K562 (cell line): ENCODE data around the gene HMCN1. TPM values are rescaled to one million over a fixed set of nuclear protein-coding genes. Genes with fewer than 3 reads are reported as not detected.

Experiments
- ATAC-seq: fragments of 200-7000 bp; cut with Tn5 transposase; 3 replicates; pipeline ENCODE4 v1.9.1; 2020; ENCODE audit warnings: moderate library complexity
- BruUV-seq: library from RNA; stranded (reverse); fragments of 400-500 nt; replicated peaks from 2 replicates; lab custom pipeline; 2021; lab: Mats Ljungman, UMichigan
- CTCF ChIA-PET: fragments of 300-600 bp; formaldehyde crosslinking; extraction: SDS; loops from one replicate; lab custom pipeline; 2021; ENCODE audit warnings: low intra/inter-chr PET ratio; lab: Yijun Ruan, JAX
- POLR2A ChIA-PET: fragments of 300-600, 350-650 bp; sonication (Branson Sonifier 250); formaldehyde crosslinking; extraction: SDS; loops from one replicate; lab custom pipeline; 2021; ENCODE audit warnings: antibody characterized with exemption, inconsistent platforms; lab: Yijun Ruan, JAX
- DNase-seq, 4 experiments: peaks; one replicate each; pipeline versions ENCODE4 v3.0.0 to v3.0.0-alpha.2; 2011 to 2018; ENCODE audit warnings: low spot score in 3 of 4, mixed read lengths in 3 of 4; ENCODE audit errors: extremely low read depth in 1 of 4
- FAIRE-seq: peaks from 2 replicates; lab custom pipeline; 2011; peaks lifted over from hg19 to GRCh38; lab: Jason Lieb, UNC
- H2AFZ ChIP-seq: 2 replicates; pipeline ENCODE4 v1.6.0; 2011; ENCODE audit warnings: low read depth, low read length, control low read depth, inconsistent platforms
- H3K27ac ChIP-seq: fragments of 200-600 bp; 3 replicates; pipeline ENCODE4 v1.8.0; 2011; ENCODE audit warnings: low read depth, mild to moderate bottlenecking, control low read depth, inconsistent platforms, low read length, moderate library complexity, mixed read lengths; ENCODE audit errors: extremely low read depth
- H3K27me3 ChIP-seq, 2 experiments: fragments of 300-600 bp in 1 of 2; 2 replicates in 1 of 2; 3 replicates in 1 of 2; pipeline versions ENCODE4 v1.6.0 to v1.8.0; 2011; ENCODE audit warnings: inconsistent platforms in 2 of 2, low read length in 2 of 2, mild to moderate bottlenecking in 1 of 2, mixed read lengths in 1 of 2, moderate library complexity in 1 of 2; ENCODE audit not compliant: control insufficient read depth in 2 of 2, insufficient read depth in 2 of 2
- H3K36me3 ChIP-seq: fragments of 300-600 bp; 3 replicates; pipeline ENCODE4 v1.8.0; 2011; ENCODE audit warnings: mild to moderate bottlenecking, low read length, inconsistent platforms; ENCODE audit not compliant: control insufficient read depth, insufficient read depth
- H3K4me1 ChIP-seq, 2 experiments: fragments of 200-600 bp in 1 of 2; replicated peaks in 1 of 2; 2 replicates in 1 of 2; 3 replicates in 1 of 2; pipeline versions ENCODE4 v1.5.1 to v1.8.0; 2011; ENCODE audit warnings: inconsistent platforms in 2 of 2, low read length in 2 of 2, mild to moderate bottlenecking in 1 of 2, mixed read lengths in 1 of 2, moderate library complexity in 1 of 2; ENCODE audit not compliant: control insufficient read depth in 2 of 2, insufficient read depth in 2 of 2
- H3K4me2 ChIP-seq: 2 replicates; pipeline ENCODE4 v1.6.1; 2011; ENCODE audit warnings: low read length, control low read depth, inconsistent platforms, mixed read lengths; ENCODE audit not compliant: insufficient read depth
- H3K4me3 ChIP-seq: fragments of 200-600 bp; sonication (generic), shearing (Covaris generic); 2 replicates; pipeline ENCODE4 v1.5.1; 2016; ENCODE audit warnings: control low read depth, inconsistent platforms
- H3K79me2 ChIP-seq: fragments of 200-600 bp; 3 replicates; pipeline ENCODE4 v1.8.0; 2011; ENCODE audit warnings: low read length, inconsistent platforms; ENCODE audit not compliant: control insufficient read depth, insufficient read depth
- H3K9ac ChIP-seq, 2 experiments: 2 replicates each; pipeline versions ENCODE4 v1.6.0 to v1.6.1; 2011; ENCODE audit warnings: low read depth in 2 of 2, low read length in 2 of 2, control low read depth in 1 of 2, inconsistent platforms in 1 of 2, mild to moderate bottlenecking in 1 of 2, mixed read lengths in 1 of 2; ENCODE audit not compliant: insufficient read depth in 1 of 2
- H3K9me1 ChIP-seq: one replicate; pipeline ENCODE4 v1.6.0; 2011; ENCODE audit warnings: inconsistent platforms, mild to moderate bottlenecking, low read length, moderate library complexity; ENCODE audit not compliant: control insufficient read depth, insufficient read depth
- H3K9me3 ChIP-seq: replicated peaks from 2 replicates; pipeline ENCODE4 v1.5.1; 2011; ENCODE audit warnings: low read depth, low read length, inconsistent platforms; ENCODE audit not compliant: control insufficient read depth, insufficient read depth
- H4K20me1 ChIP-seq: replicated peaks from 2 replicates; pipeline ENCODE4 v1.6.1; 2011; ENCODE audit warnings: low read length, inconsistent platforms, mixed read lengths; ENCODE audit not compliant: control insufficient read depth, insufficient read depth
- CREBBP ChIP-seq: IDR thresholded peaks from one replicate; pipeline ENCODE4 v1.6.1; 2012; ENCODE audit warnings: low read depth, mild to moderate bottlenecking, control low read depth, inconsistent platforms, low read length
- MAFK ChIP-seq: IDR thresholded peaks from 2 replicates; pipeline ENCODE4 v1.6.1; 2011; ENCODE audit warnings: low read length, improper control_type of control experiment
- MECOM ChIP-seq: fragments of 250-450 bp; sonication (Bioruptor Pico); IDR thresholded peaks from 2 replicates; pipeline ENCODE4 v1.8.0; 2022; ENCODE audit warnings: inconsistent platforms
- PHB ChIP-seq: fragments of 250-450 bp; sonication (Bioruptor Pico); IDR thresholded peaks from 2 replicates; pipeline ENCODE4 v1.5.0; 2021
- REST ChIP-seq, 2 experiments: fragments of 450-650 bp; formaldehyde crosslinking in 1 of 2; IDR thresholded peaks; 2 replicates each; pipeline versions ENCODE4 v1.4.0 to v1.6.1; 2014 to 2020; ENCODE audit warnings: mild to moderate bottlenecking in 2 of 2, borderline replicate concordance in 1 of 2, low read depth in 1 of 2
- SETDB1 ChIP-seq: IDR thresholded peaks from one replicate; pipeline ENCODE4 v1.6.1; 2012; ENCODE audit warnings: low read length, control low read depth, inconsistent platforms
- SMARCE1 ChIP-seq: fragments of 450-650 bp; IDR thresholded peaks from 2 replicates; pipeline ENCODE4 v1.7.1; 2016; ENCODE audit warnings: mild to moderate bottlenecking
- XRCC3 ChIP-seq: fragments of 450-650 bp; IDR thresholded peaks from 2 replicates; pipeline ENCODE4 v1.6.1; 2017; ENCODE audit warnings: mild to moderate bottlenecking, moderate library complexity
- ZNF224 ChIP-seq: sonication (generic); formaldehyde crosslinking; IDR thresholded peaks from 2 replicates; pipeline ENCODE4 v1.8.0; 2022; ENCODE audit warnings: mild to moderate bottlenecking, missing genetic modification reagents
- WGBS: fragments of 100-300 bp; shearing (Covaris generic); methylation state at CpG from one replicate; pipeline ENCODE4 v1.1.6; 2016; ENCODE audit warnings: low coverage, mixed read lengths; ENCODE audit not compliant: insufficient coverage; ENCODE audit errors: missing lambda C conversion rate; 5-methylcytosine and 5-hydroxymethylcytosine counted together
- in situ Hi-C: fragments of 300-500 bp; cut with MboI; formaldehyde crosslinking; loops from 4 replicates; pipeline ENCODE4 v1.15.0; 2018; ENCODE audit warnings: inconsistent platforms, mixed read lengths
- intact Hi-C: fragments of 100-400 bp; cut with micrococcal nuclease; formaldehyde crosslinking; loops from 2 replicates; pipeline ENCODE4 v1.14.2; 2022
- polyA plus RNA-seq, 8 experiments: library from polyadenylated mRNA; depleted of rRNA in 4 of 8; stranded (reverse) in 5 of 8; unstranded in 3 of 8; fragments of >200 nt; fragmentation: Nextera tagmentation in 2 of 8; fragmentation: Illumina TruSeq in 1 of 8; extraction: Ambion mirVana in 2 of 8; extraction: Trizol in 1 of 8; gene quantifications; 2 replicates each; pipeline versions ENCODE4 v1.2.1 to v1.2.3, GENCODE V29; 2011 to 2014; ENCODE audit warnings: inconsistent platforms in 1 of 8, missing spikeins in 1 of 8
- total RNA-seq, 7 experiments: library from RNA; depleted of rRNA in 6 of 7; stranded (reverse); fragments of >200 nt in 6 of 7; fragmentation: Illumina TruSeq in 2 of 7; extraction: Trizol in 2 of 7; gene quantifications; 2 replicates each; pipeline versions ENCODE4 v1.2.1 to v1.2.3, GENCODE V29; 2011 to 2021; ENCODE audit warnings: low replicate concordance in 1 of 7

HMCN1 gene
- total and polyA plus RNA-seq, 9 of the 15 experiments (the other 6 are each of a cell fraction or from before 2014, with no cell fraction given): 0.07 to 0.36 (median 0.21) TPM

GRCh38 chr1:186202271-186202764 is 468.1 kb downstream of the HMCN1 start (continued):
- TF ChIP-seq XRCC3 (no peak), CREBBP (no peak)
- TF ChIP-seq, all 486 proteins: peak for 0

- 0 out of 2 replicates have a peak, but pooled peaks cover 4% of the 10 kb centered on the region for H3K9me3 ChIP-seq
- no peaks in the 10 kb centered on the region for H4K20me1 ChIP-seq
- intact Hi-C loops: no loop called here
- H3K79me2 ChIP-seq: no peaks in the 10 kb centered on the region
- FAIRE-seq: no peak
- WGBS: 15% methylated on average over 2 of the region's 2 CpGs
- no TSS peak for BruUV-seq
- H3K4me1 ChIP-seq: no peaks in the 10 kb centered on the region
- POLR2A ChIA-PET: interaction anchor here (0.6 kb wide), 1 partner anchor 81 kb away, joined by 3 read pairs; no protein-coding TSS in a partner anchor
- TF ChIP-seq REST (IDR thresholded peaks at IDR 0.05; ENCODE audit: borderline replicate concordance) (no peak), REST (CRISPR knock-in tag; IDR thresholded peaks at IDR 0.05; ENCODE audit: low read depth) (no peak), SETDB1 (no peak), SMARCE1 (no peak), MECOM (CRISPR knock-in tag) (no peak), PHB (CRISPR knock-in tag) (no peak), MAFK (no peak), ZNF224 (CRISPR knock-in tag) (no peak)
- TF ChIP-seq, all 486 proteins: peak for 0
- Histone ChIP-seq H3K4me2 (no peak overlapping the region), H3K27me3 (no peaks in the 10 kb centered on the region), H3K36me3 (no peaks in the 10 kb centered on the region), H3K27ac (no peak overlapping the region), H3K4me3 (no peak overlapping the region), H2AFZ (peak overlapping the region; percentile 18; the same call in 1 of the 2 replicates), H3K9me1 (no peaks in the 10 kb centered on the region), H3K9ac (no peak overlapping the region)
- CTCF ChIA-PET: no interaction called here
- no peak for ATAC-seq
- in situ Hi-C loops: loop anchor here (25.0 kb wide), 1 partner anchor 390 kb away; no protein-coding TSS in a partner anchor
- DNase-seq: no peak
Observed at GRCh38 chr1:186202776-186203175, 468.6 kb downstream of the HMCN1 start.
